ENCODE measurements around the gene CELF5.

GRCh38 chr19:3229346-3229743 lies 4.9 kb downstream of the CELF5 start:
- TF ChIP-seq, protein P1, sequence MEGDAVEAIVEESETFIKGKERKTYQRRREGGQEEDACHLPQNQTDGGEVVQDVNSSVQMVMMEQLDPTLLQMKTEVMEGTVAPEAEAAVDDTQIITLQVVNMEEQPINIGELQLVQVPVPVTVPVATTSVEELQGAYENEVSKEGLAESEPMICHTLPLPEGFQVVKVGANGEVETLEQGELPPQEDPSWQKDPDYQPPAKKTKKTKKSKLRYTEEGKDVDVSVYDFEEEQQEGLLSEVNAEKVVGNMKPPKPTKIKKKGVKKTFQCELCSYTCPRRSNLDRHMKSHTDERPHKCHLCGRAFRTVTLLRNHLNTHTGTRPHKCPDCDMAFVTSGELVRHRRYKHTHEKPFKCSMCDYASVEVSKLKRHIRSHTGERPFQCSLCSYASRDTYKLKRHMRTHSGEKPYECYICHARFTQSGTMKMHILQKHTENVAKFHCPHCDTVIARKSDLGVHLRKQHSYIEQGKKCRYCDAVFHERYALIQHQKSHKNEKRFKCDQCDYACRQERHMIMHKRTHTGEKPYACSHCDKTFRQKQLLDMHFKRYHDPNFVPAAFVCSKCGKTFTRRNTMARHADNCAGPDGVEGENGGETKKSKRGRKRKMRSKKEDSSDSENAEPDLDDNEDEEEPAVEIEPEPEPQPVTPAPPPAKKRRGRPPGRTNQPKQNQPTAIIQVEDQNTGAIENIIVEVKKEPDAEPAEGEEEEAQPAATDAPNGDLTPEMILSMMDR (IDR thresholded peaks at IDR 0.05) = no peak
- no peak for TF ChIP-seq POLR2A (IDR thresholded peaks at IDR 0.05)

Measured in transverse colon (tissue), 3 donors.